Esophagus mucosa (tissue), 1 donor: Measurements from ENCODE around the gene SYT7. TPM values are rescaled to one million over a fixed set of nuclear protein-coding genes. Genes with fewer than 3 reads are reported as not detected.
A peak's percentile ranks its signal among the peaks of the same experiment; 100 is the strongest.

Experiments used
- ATAC-seq: fragments of 200-7000 bp; cut with Tn5 transposase; one replicate; pipeline ENCODE4 v1.9.1; 2020
- total RNA-seq: library from RNA; stranded (reverse); gene quantifications from one replicate; pipeline ENCODE4 v1.2.4, GENCODE V29; 2023
- donor health status: DM: yes; HTN: yes; CAD: no.

Gene SYT7
- total RNA-seq, 1 donor from 2014 or later: 3.6 TPM

DNA sequence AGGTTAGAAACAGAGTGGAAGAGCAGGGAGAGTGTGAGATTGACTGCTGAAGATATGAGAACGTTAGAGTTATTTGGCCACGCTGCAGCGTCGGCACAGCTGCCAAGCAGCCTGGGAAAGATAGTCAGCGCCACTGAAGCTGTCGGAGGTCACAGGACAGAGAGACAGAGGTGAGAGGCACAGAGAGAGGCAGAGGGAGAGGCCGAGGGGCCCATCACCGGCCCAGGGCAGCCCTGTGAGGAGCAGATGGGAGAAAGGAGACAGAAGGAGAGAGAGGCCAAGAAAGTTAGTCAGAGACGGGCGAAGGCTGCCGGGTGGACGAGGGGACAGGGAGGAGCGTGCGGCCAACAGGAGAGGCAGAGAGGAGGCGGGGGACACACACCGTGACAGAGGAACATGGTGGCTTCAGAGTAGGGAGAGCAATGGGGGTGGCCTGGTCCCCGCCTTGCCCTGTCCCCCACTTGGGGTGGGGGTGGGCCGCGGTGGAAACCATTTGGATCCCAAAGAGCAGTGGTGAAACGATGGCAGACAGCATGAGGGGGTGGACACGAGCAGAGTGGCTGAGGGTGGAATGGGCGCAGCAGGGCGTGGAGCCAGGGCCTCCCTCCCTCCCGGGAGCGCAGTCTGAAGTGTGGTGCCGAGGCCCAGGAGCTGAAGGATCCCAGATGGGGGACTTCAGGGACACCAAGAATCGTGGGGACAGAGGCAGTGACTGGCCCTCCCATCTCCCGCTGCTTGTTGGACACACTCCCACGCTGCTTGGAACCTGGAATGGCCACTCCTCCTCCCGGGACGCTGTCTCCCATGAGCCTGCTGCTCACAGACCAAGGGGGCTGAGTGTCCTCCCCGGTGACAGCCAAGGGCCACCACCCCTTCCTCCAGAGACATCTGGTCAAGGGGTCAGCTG lies 45.7 kb downstream of the SYT7 start:
- ATAC-seq: no peak

DNA sequence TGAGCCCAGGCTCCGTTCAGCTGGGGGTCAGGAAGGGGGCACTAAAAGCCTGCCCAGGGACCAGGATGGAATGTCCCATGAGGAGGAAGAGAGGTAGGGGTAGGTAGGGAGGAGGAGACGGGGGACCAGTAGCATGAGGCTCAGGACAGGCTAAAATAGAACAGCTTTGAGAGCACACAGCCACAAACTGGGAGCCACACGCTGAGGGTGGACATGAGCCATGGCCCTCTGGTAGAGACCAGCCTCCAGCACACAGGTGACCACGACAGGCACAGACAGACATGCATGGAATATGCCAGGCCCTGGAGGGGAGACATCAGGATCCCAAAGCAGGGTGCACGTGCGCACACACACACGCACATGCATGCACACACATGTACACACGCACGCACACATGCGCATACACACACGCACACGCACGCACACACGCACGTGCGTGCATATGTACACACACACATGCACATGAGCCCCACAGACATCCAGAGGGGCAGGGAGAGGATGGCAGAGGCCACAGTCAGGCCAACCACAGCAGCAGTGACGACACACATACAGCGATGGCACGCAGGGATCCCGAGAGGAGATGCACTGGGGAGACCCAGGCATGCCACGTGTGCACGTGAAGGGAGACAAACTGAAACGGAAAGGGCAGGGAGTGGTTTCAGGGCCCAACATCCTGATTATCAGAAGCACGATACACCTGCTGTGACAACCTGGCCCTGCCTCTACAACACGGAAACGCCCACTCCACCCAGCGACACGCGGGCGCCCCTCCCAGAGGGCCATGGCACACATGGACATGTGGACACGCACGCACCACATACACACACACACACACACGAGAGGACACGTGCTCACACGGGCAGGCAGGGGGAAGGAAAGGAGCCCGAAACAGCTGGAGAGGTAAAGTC lies 46.6 kb downstream of the SYT7 start:
- no peak for ATAC-seq

DNA sequence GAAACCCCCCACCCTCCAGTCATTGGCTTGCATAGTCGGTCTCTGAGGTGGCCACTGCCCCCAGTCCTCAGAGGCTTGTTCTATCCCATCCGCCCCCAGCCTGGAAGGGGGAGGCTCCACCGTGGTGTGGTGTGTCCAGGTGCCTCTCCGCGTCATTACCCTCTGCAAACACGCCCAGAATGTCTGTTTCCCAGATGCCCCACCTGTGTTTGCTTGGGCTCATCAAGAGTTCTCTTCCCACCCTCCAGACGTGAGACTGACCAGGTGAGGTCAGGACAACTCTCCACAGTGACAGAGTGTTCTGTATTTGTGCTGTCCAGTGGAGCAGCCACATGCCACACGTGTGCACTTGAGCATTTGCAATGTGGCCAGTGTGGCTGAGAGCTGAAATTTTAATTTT lies 47.5 kb downstream of the SYT7 start:
- ATAC-seq: no peak

DNA sequence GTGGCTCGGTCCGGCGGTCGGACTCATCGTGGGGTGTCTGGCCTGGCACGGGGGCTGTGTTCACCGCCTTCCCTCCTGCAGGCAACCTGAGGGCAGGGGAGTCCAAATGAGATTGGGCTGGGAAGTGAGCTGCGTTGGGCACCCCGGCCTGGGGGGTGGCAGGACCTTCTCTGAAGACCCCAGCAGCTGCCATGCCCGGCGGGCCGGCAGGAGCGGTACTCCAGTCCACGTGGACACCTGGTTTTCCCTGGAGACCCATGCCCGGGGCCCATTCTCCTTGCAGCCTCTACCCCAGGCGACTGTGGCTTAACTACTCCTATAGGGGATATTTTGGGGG lies 47.9 kb downstream of the SYT7 start:
- ATAC-seq: no peak

DNA sequence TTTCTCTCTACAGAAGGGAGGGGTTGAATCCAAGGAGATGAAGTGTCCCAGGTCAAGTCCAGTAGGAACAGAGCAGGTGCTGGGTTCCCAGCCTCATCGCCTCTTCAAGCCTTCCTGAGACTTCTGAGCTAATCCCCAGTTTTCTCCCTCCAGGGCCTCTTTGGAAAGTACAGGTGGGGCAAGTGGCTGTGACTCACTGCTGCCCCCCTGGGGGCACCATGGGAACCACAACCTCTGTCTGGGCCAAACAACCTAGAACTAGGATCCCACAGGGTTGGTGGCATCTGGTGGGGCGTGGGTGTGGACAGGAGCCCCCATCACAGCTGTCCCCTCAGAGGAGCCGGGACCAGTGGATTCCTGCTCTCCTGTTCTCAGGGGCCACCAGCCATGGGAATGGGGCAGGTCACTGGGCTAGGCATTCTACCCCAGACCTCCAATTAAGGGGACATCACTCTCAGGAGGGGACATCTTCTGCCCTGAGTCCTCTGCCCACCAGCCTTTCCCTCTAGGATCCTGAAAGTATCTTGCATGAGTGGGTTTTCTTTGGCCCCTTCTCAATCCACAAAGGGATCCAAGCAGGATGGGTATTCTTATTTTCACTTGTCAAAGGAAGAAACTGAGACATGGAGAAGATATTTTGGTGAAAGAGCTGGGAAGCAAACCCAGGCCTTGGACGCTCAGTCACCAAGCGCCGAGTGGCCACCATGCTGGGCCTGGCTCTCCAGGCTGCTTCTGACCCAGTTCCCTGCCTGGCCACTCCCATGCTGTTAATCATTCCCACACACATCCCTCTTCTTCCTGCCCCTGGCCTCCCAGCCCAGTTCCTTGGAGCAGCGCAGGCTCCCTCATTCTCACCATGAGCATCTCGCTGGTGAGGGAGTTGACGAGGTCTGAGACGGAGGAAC lies 48.5 kb downstream of the SYT7 start:
- peak; percentile 57 for ATAC-seq

DNA sequence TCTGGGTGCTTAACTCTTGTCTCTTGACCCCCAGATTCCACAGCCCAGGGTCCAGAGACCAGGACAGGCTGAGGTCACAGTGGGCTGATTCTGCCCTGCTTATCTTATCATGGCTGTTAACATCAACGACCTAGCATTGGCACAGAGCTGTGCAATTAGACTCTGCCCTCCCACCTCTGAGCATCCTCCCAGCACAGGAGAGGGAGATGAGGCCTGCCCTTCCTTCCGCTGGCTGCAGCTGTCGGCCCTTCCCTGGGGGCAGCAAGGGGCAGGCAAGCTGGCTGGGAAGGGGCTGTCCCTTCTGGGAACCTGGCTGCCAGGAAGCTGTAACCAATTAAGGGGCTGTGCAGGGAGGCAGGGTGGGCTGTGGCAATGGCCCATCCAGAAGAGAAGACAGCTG lies 49.8 kb downstream of the SYT7 start:
- ATAC-seq: no peak

DNA sequence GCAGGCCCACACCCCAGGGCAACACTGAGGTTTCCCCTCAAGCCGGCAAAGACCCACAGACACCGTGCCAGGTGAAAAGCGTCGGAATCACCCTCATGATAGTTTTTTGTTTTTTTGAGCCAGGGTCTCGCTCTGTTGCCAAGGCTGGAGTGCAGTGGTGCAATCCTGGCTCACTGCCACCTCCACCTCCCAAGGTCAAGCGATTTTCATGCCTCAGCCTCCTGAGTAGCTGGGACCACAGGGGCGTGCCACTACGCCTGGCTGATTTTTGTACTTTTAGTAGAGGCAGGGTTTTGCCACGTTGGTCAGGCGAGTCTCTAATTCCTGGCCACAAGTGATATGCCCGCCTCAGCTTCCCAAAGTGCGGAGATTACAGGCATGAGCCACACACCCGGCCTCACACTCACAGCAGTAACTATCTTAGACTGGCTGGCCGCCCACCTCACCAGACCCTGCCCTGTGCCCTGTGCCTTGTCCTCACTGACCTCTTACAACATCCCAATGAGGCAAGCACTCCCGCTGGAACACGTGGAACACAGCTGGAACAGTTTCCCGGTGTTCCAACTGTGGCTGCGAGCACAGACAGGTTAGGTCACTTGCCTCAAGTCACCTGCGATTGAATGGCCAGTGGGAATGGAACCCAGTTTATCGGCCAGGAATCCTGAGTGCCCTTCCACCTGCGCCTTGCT lies 51.2 kb downstream of the SYT7 start:
- ATAC-seq: no peak

DNA sequence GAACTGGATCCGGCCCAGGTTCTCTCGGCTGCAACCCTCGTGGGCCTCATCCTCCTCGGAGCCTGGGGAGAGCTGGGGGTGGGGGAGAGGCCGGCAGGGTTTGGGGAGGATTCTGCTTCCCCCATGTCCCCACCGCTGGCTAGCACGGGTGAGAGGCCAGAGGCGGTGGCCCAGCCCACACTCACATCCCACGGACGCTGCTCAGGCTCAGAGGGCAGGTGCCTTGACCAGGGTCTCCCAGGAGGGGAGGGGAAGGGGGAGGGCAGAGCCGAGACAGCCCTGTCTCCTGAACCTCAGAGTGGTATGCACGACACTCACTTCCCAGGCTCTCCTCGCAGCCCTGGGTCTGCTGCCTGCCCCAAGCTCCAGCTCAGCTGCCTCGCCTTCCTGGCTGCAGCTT lies 52.8 kb downstream of the SYT7 start:
- ATAC-seq: no peak

DNA sequence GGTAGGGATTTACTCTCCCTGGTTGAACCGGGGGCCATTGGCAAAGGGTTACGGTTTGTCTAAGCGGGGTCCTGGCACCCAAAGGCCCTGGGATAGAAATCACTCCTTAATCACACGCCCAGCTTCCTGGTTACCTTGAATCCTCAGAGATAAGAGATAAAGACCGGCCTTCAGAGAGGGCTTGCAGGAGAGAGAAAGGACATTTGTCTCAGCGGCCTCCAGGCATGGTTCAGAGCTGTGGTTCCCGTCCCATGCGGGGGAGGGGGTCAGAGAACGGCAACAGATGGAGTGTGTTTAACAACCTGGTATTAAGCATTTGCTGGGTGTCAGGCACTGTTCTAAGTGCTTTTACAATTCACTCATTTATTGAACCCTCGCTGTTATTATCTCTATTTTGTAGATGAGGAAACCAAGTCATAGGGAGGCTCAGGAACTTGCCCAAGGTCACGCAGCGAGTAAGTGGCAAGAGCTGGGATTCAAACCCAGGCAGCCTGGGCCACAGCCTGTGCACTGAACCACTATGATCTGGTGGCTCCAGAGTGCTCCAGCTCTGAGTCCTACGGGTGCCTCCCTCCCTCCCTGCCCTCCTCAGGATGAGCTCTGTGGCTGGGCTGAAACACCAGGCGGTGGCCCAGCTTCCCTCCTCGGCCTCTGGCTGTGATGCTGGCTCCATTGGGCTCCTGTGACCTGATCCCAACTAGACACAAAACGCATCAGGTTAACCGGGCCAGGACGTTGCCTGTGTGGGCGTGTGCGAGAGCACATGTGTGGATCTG lies 53.7 kb downstream of the SYT7 start:
- ATAC-seq: no peak

DNA sequence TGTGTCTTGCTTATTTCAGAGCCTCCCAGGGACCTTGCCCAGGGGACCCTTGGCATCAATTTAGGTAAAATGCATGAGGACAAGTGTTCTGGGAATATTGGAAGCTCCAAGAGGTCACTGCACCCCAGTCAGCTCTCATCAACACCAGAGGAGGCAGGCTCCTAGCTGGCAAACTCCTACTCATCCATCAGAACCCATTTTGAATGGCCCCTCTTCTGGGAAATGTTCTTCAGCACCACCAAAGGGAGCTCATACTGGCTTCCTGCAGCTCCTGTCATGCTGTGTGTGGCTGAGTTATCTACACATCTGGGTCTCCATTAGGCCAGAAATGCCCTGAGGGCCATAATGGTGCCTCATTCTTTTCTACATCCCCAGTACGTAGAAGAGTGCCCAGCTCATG lies 54.6 kb downstream of the SYT7 start:
- ATAC-seq: no peak

DNA sequence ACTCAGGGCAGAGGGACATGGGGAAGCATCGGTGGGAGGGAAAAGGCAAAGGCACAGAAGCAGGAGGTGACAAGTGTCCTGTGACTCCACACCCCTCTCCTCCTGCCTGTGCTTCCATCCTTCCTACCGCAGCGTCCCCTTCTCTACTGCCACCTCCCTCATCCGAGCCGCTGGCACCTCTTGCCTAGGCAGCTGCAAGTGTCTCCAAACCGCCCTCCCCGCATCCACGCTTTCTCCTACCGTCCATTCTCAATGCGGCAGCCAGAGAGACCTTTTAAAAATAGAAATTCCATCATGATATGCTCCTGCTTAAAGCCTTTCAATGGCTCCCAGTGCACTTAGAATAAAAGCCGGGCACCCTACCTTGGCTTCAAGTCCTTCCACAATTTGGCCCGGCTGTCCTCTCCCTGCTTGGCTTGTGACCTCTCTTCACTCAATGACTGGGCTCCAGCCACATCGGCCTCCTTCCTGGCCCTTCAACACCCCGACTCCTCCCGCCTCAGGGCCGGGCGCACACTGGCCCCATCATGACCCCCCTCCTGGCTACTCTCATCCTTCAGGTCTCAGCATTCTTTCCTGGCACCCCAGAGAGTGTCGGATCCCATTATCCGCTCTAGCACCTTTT lies 55.8 kb downstream of the SYT7 start:
- no peak for ATAC-seq

DNA sequence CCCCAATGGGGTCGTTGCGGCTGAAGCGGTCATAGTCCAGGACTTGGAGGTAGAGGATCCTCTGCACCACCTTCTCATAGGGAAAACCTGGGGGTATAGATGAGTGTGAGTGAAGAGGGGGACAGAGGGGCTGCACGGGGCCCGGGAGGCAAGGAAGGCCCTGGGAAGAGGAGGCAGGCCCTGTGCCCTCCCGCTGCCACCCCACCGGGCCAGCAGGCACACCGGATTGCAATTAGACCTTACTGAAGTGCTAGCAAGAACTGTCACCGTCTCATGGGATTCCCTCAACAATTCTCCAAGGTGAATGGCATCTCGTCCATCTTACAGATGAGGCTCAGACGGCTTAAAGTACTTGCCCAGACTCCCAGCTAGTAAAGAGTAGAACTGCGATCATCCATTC lies 56.4 kb downstream of the SYT7 start:
- ATAC-seq: no peak

DNA sequence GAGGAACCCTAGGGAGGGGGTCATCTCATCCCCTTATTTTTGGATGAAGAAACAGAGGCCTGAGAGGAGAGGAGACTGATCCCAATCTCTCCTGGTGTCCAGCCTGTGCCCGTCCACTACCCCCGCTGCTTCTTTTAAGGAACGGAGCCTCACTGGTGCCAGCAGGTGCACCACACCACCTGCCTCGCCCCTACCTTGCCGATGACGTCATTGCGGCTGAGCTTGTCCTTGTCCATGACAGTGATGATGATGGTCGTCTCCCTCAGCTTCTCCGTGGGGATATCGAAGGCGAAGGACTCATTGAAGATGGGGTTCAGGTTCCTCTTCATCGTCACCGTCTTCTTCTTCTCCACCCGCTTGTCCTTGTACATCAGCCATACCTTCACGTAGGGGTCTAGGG lies 58.0 kb downstream of the SYT7 start:
- ATAC-seq: no peak

DNA sequence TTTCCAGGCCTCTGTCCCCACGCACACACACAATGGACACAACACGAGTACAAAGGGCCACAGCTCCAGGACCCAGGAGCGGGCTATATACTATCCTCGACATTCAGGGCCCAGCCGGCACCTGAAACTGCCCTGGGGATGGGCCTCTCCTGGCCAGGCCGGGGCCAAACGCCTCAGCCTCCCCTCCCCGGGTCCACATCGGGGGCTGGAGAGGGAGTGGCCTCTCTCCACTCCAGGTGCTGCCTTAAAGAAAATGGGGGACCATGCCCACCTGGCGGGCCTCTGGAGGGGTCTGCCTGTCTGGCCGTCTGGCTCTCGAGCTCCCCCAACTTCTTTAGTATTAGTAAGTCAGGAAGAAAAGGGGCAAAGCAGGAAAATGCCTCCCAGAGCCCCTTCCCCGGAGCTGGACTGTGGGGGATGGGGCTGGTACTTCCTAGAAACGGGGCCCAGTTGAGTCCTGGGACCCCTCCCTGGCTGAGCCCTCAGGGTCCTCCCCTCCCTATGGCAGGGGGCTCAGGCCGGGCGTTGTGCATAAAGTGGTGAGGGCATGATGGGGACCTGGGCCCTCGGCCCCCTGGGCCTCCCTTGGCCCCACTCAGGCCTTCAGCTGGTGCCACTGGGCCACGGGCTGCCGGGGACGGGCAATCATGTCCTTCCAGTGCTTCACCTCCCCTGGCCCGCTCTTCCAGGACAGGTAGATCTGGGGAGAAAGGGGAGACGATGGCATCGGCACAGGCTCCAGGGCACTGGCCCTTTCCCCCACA lies 62.7 kb downstream of the SYT7 start:
- ATAC-seq: no peak

DNA sequence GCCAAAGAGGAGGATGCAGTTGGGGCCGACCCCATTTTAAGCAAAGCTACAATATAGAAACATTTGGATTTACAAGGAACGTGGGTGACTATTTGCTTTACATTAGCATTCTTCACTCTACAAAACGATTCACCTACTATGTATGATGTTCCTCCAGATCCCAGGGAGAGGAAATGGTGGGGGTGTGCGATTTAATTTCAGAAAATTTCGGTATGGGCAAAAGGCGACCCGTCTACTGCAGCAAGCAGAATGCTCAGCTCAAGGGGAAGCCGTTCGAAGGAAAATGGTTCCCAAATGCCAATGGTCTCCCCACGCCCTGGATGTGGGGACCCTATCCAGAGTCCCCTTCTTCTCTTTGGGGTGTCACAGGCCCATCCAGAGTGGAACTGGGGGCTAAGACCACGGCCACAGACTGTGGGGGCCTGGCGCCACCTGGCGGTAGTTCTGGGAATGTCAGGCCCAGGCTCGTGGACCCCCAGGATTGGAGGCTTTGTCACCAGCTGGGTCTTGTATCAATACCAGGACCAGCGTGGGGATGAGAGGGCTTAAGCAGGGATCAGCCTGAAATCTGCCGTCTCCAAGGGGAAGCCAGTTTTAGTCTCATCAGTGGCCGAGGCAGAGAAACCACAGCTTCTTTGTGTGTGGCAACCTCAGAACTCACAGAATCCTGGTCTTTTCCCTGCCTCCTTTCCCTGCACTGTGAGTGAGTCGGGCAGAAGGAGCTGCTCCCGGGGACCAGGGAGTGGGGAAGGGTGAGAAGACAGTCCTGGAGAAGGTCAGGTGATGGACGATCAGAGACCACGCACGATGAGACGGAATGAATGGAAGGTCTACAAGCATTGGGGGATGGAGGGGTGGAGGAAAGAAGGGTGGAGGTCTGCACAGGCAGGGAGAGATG lies 64.0 kb downstream of the SYT7 start:
- ATAC-seq: no peak

DNA sequence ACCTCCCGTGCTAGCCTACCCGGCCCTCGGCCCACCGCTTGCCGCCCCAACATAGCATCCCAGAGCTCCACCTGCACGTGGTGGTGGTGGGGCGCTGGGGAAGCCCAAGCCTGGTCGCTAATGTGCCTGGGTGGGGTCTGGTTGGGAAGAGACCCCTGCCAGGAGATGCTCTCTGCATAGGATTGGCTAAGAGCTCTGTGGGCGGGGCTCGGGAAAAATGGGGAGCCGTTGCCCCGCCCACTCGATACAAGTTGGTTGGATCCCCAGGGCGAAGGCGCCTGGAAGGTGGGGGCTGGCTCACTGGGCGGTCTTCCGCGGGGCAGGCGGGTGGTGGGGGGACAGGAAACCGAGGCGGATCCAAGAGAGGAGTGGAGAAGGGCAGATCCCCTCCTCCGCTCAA lies 64.7 kb downstream of the SYT7 start:
- no peak for ATAC-seq

DNA sequence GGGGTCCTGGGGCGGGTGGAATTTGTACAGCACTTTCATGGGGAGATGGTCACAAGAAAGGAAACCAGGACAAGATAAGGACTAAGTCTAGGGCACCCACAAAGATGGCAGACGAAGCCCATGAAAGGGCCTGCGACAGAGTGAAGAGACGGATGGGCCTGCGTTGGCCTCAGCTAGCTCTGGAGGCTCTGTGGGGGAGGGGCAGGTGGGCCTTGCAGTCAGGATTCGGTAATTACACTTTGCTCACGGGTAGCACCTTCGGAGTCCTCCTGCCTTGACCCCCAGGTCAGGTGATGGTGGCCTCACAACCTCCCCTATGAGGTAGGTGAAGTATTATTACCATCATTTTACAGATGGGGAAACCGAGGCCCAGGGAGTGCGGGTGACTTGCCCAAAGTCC lies 65.2 kb downstream of the SYT7 start:
- no peak for ATAC-seq

DNA sequence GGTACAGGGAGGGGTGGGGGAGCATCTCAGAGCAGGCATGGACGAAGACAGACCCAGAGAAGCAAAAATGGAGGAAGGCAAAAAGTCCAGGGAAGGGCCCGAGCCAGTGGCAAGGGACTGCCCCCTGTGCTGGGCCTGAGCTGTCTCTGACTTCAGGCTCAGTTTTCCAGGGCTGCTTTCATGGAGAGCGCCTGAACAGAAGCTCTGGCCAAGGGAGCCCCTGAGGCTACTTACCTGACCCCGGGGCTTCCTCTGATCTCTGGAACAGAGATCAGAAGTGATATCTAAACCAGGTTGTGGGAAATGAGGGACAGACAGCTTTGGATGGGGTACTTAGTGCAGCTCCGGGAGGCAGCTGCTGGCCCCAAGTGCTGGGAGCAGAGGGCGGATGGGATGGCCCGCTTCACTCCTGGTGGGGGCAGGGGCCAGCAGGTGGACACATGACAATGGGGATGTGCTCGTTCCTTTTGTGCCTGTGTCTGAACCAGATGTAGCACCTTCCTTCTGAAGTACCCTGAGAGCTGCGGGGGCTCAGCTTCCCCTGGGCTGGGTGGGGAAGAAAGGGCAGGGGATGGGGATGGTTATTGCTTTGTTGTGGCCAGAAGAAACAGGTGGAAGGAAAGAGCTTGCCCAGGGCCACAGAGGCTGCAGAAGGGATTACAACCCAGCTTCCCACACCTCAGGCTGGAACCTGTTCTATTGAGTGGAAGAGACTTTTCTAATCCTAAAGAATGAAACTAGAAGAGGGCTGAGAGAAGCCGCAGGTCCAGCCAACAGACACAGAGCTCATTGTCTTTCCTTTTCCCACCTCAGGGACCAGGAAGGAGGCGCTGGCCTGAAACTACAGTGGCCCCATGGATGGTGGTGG lies 66.6 kb downstream of the SYT7 start:
- ATAC-seq: no peak
